Stimulated activated CD8-positive, alpha-beta memory T cell treated with anti-CD3 and anti-CD28 coated beads, Interleukin-15, amount 100 ng/mL, for 24 hours (primary cell): ENCODE measurements around the gene CHST11.

Experiments used
- DNase-seq: peaks from one replicate; pipeline ENCODE4 v3.0.0-alpha.2; 2020; ENCODE audit warnings: low read depth

The CHST11 gene

GRCh38 chr12:104480826-104481440 lies 24.2 kb downstream of the CHST11 start:
- no peak for DNase-seq

GRCh38 chr12:104482113-104482512 lies 25.4 kb downstream of the CHST11 start:
- no peak for DNase-seq

DNA sequence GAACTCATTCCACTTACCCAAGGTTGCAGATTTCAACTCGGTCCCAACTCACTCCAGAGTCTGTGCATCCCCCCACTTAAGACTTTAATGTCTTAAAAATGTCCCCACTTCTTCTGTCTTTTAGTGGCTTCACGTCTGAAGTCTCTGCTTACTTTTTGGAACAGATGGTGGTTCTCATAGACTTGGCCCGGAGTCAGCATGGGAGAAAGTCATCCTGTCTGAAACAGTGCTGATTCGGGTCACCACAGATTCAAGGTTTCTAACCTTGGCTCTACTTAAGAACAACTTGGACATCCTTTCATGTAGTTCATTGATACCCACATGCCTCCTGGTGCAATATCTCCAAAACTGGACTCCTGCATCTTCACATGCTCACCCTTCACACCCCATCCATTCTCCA lies 26.0 kb downstream of the CHST11 start:
- DNase-seq: no peak

GRCh38 chr12:104484079-104484478 lies 27.3 kb downstream of the CHST11 start:
- no peak for DNase-seq

- no peak for DNase-seq
Observed at GRCh38 chr12:104485651-104486362, 29.1 kb downstream of the CHST11 start.

GRCh38 chr12:104486363-104486750 lies 29.6 kb downstream of the CHST11 start:
- DNase-seq: no peak

DNA sequence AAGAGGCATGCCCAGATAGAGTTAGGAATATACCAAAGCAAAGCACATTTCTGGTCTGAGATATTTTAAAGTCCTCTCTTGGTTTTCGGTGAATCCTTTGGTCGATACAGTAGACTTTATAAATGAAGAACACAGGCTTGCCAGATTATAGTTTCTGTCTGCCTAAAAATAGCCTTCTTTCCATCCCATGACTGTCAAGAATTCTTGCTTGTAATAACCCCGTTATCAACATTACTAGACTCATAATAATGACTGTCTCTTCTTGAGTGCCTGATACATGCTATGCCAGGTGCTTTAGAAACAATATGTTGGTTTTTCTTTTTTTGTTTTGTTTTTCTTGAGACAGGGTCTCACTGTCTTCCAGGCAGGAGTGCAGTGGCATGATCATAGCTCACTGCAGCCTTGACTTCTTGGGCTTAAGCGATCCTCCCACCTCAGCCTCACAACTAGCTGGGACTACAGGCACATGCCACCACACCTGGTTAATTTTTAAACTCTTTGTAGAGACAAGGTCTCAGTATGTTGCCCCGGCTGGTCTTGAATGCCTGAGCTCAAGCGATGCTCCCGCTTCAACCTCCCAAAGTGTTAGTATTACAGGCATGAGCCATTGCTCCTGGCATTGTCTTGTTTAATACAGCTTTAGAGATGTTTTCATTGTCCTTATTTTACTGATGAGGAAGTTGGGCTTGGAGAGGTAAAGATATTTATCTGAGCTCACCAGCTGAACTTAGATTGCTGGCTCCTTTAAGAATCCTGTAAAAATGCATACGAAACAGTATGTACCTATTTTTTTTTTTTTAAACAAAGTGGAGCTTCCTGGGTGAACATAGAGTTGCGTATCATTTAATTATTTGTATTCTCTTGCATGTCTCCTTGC lies 30.4 kb downstream of the CHST11 start:
- DNase-seq: no peak

- DNase-seq: no peak
Observed at GRCh38 chr12:104488374-104488773, 31.6 kb downstream of the CHST11 start.

DNA sequence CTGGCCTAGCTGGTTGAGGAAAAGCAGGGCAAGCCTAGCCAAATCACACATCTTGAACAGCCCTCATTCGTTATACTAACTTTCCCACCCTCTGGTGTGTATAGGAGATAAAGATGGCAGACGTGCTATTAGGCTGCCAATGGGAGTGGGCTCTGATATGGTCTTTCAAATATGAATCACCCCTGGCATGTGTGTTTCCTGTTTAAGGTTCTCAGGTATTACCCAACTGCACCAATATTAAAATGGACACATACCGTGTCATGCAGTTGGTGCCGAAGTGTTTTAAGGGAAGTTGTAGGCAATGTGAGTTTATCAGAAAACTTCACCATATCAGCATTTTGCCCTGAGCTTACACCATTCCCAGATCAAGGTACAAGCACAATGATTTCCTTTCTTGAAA lies 33.4 kb downstream of the CHST11 start:
- no peak for DNase-seq

DNA sequence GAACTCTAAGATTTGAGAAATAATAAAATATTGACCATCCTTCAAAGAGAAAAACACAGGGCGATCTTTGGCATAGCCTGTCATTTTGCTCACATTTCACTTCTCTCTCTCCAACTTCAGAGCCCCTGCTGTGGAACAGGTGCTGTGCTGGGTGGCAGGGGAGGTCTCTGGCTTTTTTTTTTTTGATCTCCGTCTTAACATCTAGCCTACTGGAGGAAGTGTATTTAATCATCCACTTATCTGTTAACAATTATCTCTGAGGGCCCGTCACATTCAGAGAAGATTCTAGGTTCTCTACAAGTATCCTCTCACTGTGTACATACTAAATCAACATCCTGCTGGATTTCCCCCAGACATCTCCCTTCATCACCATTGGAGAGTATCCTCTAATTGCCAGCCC lies 34.1 kb downstream of the CHST11 start:
- DNase-seq: no peak

DNA sequence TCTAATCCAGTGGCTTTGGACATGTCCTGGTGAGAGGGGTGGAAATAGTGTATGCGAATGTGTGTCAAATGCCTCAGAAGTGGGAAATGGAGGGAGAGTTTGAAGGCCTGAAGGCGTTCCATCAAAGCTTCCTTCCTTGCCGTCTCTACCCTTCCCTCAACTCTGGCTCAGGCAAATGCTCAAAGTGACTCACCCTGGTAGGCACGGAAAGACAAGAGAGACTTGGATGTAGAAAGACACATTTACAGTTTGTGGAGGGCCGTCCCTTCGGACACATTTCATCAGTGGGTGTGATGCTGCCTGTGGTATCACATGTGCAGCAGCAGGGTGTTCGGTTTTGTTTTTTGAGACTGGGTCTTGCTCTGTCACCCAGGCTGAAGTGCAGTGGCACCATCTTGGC lies 36.7 kb downstream of the CHST11 start:
- no peak for DNase-seq

DNA sequence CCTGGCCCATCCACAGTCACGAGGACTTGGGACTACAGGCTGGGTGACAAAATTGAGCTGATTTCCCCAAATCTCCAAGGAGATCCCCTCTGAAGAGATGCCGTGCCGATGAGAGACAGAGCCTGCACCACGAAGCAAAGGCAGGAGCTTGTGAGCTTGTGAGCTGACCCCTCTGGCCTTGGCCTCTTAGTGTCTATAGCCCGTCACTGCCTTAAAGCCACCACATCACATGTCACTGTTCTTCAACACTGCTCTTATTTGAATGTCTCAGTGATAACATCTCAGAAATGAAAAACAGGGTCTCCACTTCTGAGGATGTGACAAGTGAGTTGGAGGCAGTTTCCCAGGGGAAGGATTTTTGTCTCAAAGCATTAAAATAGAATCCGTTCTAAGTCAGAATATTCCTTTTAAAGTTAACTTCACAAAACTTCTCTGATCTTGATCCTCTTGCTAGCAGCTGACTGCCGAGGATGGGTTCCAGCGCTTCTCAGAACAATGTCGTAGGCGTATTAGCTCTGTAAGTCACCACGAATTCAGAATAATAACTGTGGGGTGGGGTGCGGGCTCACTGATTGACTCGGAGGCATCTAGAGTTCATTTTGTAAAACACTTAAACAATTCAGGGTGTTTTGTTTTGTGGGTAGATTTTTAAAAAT lies 37.5 kb downstream of the CHST11 start:
- no peak for DNase-seq

- DNase-seq: no peak
Observed at GRCh38 chr12:104494793-104495158, 38.0 kb downstream of the CHST11 start.

DNA sequence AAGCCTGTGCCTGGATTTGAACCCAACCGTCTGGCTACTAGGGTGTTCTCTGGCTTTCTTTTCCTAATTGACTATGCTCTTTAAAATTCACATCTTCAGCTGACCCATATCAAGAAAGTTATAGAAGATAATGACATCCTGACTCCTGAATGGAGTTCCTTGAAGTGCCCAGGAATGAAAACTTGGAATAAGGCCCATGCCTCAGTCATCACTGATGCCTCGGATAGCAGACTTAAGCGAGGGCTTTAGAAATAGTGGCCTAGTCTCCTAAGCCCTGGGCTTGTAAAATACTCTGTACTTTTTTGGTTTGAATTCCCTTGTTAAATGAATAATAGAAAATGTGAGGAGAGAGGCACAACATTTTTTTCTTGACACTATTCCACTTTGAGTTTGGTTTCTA lies 39.0 kb downstream of the CHST11 start:
- DNase-seq: no peak

GRCh38 chr12:104496336-104496735 lies 39.6 kb downstream of the CHST11 start:
- no peak for DNase-seq

GRCh38 chr12:104498211-104498801 lies 41.6 kb downstream of the CHST11 start:
- DNase-seq: no peak

- DNase-seq: no peak
Observed at GRCh38 chr12:104499668-104500332, 43.1 kb downstream of the CHST11 start.

DNA sequence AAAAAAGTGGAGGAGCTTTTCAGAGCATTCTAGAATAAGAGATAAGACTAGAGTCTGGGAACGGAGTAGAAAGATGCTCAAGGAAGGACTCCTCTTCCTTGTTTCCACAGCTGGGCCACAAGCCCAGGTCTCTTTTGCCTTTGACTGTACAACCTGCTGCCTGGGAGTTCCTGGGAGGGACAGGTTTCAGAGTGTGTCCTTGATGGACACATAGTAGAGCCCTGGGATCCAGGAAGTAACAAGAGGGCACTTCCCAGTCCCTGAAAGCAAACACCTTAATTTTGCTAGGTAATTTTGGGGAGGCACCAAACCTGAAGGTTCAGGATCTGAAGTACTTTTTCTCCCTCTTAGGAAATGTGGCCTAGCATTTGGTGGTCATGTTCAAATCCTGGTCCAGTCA lies 44.4 kb downstream of the CHST11 start:
- no peak for DNase-seq

DNA sequence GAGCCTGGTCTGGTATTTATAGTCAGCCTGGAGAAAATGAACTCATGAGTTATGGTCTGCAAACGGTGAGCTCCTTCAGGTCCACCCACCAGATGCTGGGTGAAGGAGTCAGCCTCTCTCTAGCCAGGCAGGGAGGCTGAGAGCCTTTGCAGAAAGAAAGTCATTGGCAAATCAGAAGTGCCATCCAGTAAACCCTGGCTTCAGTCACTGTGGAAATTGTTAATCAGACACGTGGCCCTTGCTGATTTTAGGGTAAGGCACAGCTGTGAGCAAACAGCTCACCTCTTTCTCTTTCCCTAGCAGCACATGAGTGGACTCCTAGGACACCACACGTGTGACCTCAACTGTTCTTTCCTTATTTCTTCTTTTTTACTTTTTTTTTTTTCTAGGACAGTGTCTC lies 44.9 kb downstream of the CHST11 start:
- DNase-seq: no peak

GRCh38 chr12:104502217-104502616 lies 45.5 kb downstream of the CHST11 start:
- DNase-seq: no peak

GRCh38 chr12:104502638-104503037 lies 45.9 kb downstream of the CHST11 start:
- DNase-seq: no peak

DNA sequence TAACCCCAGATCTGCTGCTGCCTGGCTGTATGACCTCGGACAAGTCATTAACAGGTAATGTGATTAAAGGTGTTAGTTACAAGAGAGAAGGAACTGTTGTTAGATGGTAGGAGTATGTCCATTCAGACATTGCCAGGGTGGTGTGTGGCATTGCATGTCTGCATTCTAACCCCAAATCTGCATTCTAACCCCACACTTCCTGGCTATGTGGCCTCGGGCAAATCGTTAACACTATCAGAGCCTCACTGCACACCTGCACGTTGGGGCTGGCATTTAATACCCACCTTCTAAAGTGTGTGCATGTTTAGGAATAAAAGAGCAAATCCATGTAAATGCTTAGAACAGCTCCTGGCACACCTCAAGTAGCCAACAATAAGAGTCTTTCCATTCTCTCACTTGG lies 46.4 kb downstream of the CHST11 start:
- no peak for DNase-seq
